Karpas-422 (cell line): ENCODE data around the gene TCL1A. TPM values are rescaled to one million over a fixed set of nuclear protein-coding genes. Genes with fewer than 3 reads are reported as not detected.

ENCODE experiments used
- DNase-seq: peaks from one replicate; pipeline ENCODE4 v3.0.0-alpha.2; 2015
- H2AFZ ChIP-seq: fragments of 200-600 bp; sonication (generic); 2 replicates; pipeline ENCODE4 v1.6.1; 2014; ENCODE audit warnings: antibody characterized with exemption, low read length, mixed read lengths
- H3K27ac ChIP-seq: fragments of 200-600 bp; sonication (generic); 2 replicates; pipeline ENCODE4 v1.5.1; 2014; ENCODE audit warnings: mild to moderate bottlenecking, low read length, moderate library complexity
- H3K27me3 ChIP-seq: fragments of 200-600 bp; sonication (generic); 2 replicates; pipeline ENCODE4 v1.6.1; 2014; ENCODE audit warnings: low read length, mixed read lengths
- H3K36me3 ChIP-seq: fragments of 200-600 bp; sonication (generic); 2 replicates; pipeline ENCODE4 v1.6.1; 2014; ENCODE audit warnings: low read length, mixed read lengths; ENCODE audit not compliant: insufficient read depth
- H3K4me1 ChIP-seq: fragments of 200-600 bp; sonication (generic); 2 replicates; pipeline ENCODE4 v1.6.1; 2014; ENCODE audit warnings: mild to moderate bottlenecking, low read length, mixed read lengths
- H3K4me2 ChIP-seq: fragments of 200-600 bp; sonication (generic); 2 replicates; pipeline ENCODE4 v1.6.1; 2014; ENCODE audit warnings: low read length, low read depth, mild to moderate bottlenecking; ENCODE audit not compliant: poor library complexity, severe bottlenecking
- H3K4me3 ChIP-seq: fragments of 200-600 bp; sonication (generic); 2 replicates; pipeline ENCODE4 v1.5.1; 2014; ENCODE audit warnings: mild to moderate bottlenecking, antibody characterized with exemption, low read length, mixed read lengths
- H3K79me2 ChIP-seq: fragments of 200-600 bp; sonication (generic); 2 replicates; pipeline ENCODE4 v1.6.1; 2014; ENCODE audit warnings: mild to moderate bottlenecking, low read length, mixed read lengths
- H3K9ac ChIP-seq: fragments of 200-600 bp; sonication (generic); 2 replicates; pipeline ENCODE4 v1.6.0; 2014; ENCODE audit warnings: low read length
- H3K9me2 ChIP-seq: fragments of 200-600 bp; sonication (generic), shearing (Covaris generic); replicated peaks from 2 replicates; pipeline ENCODE4 v1.6.0; 2014; ENCODE audit warnings: mild to moderate bottlenecking, low read length, moderate library complexity; ENCODE audit not compliant: insufficient read depth
- H3K9me3 ChIP-seq: fragments of 300-700, 200-600 bp; sonication (generic); 2 replicates; pipeline ENCODE4 v1.6.1; 2014; ENCODE audit warnings: low read length, mixed read lengths
- H4K20me1 ChIP-seq: fragments of 200-600 bp; sonication (generic); 2 replicates; pipeline ENCODE4 v1.6.1; 2014; ENCODE audit warnings: mild to moderate bottlenecking, antibody characterized with exemption, low read length, low read depth; ENCODE audit not compliant: insufficient read depth
- total RNA-seq: library from RNA; depleted of rRNA; stranded (reverse); fragments of >200 nt; shearing (Covaris generic); gene quantifications from 2 replicates; pipeline ENCODE4 v1.2.3, GENCODE V29; 2014; ENCODE audit warnings: low replicate concordance

TCL1A gene
- total RNA-seq, 1 experiment from 2014 or later, result 24.1 TPM

GRCh38 chr14:95722525-95723190, 8.7 kb upstream of the TCL1A start:
- Histone ChIP-seq H3K9me2 (no peaks in the 10 kb centered on the region), H3K4me3 (no peak overlapping the region), H3K79me2 (no peaks in the 10 kb centered on the region)

GRCh38 chr14:95712398-95712797, 1.5 kb downstream of the TCL1A start:
- no peak overlapping the region; the same call in 1 of the 2 replicates for H3K9ac ChIP-seq
- peak overlapping the region; percentile 6; the same call in 1 of the 2 replicates for H3K4me3 ChIP-seq
- H3K9me2 ChIP-seq, result no peaks in the 10 kb centered on the region
- H3K27me3 ChIP-seq, result no peaks in the 10 kb centered on the region
- no peaks in the 10 kb centered on the region for H3K36me3 ChIP-seq
- H3K79me2 ChIP-seq, result no peaks in the 10 kb centered on the region
- peaks cover 26% of the 10 kb centered on the region for H3K4me1 ChIP-seq
- H3K4me2 ChIP-seq, result peak overlapping the region; percentile 14
- DNase-seq, result no peak
- no peak overlapping the region for H3K27ac ChIP-seq
- no peaks in the 10 kb centered on the region for H3K9me3 ChIP-seq
- H2AFZ ChIP-seq, result no peak overlapping the region
- no peaks in the 10 kb centered on the region for H4K20me1 ChIP-seq

More at GRCh38 chr14:95722525-95723190, 8.7 kb upstream of the TCL1A start:
- Histone ChIP-seq H3K27me3 (no peaks in the 10 kb centered on the region), H3K4me1 (peaks cover 16% of the 10 kb centered on the region), H3K9me3 (no peaks in the 10 kb centered on the region; the same call in 1 of the 2 replicates), H3K4me2 (no peak overlapping the region), H3K27ac (no peak overlapping the region), H3K9ac (no peak overlapping the region), H3K36me3 (no peaks in the 10 kb centered on the region), H4K20me1 (no peaks in the 10 kb centered on the region), H2AFZ (no peak overlapping the region)
- no peak for DNase-seq

DNA sequence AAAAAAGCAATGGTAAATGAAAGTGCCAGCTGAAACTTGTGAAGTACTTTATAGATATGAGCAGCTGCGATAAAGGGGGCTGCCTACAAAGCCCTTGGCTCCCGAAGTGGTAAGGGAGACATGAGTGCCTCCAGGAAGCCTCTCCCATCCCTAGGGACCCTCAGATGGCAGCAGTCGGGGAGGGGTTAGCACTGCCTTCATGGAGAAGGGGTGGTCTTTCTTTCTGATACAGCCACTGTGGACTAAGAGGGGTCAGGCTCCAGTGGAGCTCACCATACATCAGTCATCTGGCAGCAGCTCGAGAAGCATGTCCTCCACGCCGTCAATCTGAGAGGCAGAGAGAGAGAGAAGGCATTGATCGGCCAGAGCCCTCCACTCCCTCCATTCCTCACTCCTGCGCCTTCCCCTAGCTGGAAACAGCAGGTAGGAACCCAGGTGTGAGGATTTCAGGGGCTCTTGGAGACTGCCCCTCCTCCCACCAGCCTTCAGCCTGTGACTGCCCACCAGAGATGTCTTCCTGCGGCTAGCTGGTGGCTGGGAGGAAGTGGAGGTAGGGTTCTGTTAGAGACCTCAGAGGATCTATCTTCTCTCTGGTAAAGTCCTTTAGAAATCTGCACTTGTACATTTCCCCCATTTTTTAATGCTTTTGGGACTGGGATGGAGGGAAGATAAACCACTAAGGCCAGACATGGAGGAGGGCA, 2.3 kb downstream of the TCL1A start:
- H3K27ac ChIP-seq, result no peak overlapping the region
- no peaks in the 10 kb centered on the region for H3K27me3 ChIP-seq
- H3K79me2 ChIP-seq, result no peaks in the 10 kb centered on the region
- no peaks in the 10 kb centered on the region for H3K9me2 ChIP-seq
- no peaks in the 10 kb centered on the region for H3K36me3 ChIP-seq
- H3K4me3 ChIP-seq, result peak overlapping the region; percentile 6; the same call in 1 of the 2 replicates
- no peaks in the 10 kb centered on the region for H3K9me3 ChIP-seq
- H4K20me1 ChIP-seq, result no peaks in the 10 kb centered on the region
- peaks cover 26% of the 10 kb centered on the region for H3K4me1 ChIP-seq
- H3K4me2 ChIP-seq, result peak overlapping the region; percentile 14
- H3K9ac ChIP-seq, result peak overlapping the region; percentile 8; the same call in 1 of the 2 replicates
- H2AFZ ChIP-seq, result no peak overlapping the region
- no peak for DNase-seq

DNA sequence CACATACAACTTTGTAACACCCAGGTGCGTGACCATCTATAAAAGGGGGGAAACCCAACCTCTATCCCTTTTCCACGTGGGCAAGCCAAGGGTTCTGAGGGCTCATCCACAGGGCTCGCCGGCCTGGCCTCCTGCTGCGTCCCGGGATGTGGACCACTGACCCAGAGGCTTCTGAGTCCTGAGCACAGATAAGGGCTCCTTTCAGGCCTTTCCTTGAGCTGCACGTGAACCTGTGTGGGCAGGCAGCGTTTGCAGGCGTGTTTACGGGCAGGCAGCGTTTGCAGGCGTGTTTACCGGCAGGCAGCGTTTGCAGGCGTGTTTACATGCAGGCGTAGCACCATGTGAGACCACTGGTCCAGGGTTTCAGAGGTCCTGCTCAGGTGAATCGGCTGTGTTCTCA, 3.8 kb downstream of the TCL1A start:
- no peaks in the 10 kb centered on the region for H3K79me2 ChIP-seq
- DNase-seq, result no peak

DNA sequence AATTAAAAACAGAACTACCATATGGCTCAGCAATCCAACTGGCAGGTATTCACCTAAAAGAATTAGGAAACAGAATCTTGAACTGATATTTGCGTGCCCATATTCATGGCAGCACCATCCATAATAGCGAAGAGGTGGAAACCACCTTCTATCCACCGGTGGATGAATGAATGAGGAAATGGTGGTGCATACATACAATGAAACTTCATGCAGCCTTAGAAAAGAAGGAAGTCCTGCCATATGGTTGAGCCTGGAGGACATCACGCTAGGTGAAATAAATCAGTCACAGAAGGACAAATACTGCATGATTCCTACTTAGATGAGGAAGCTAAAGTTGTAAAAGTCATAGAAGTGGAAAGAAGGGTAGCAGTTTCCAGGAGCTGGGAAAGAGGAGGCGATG, 6.6 kb downstream of the TCL1A start:
- no peak overlapping the region for H3K27ac ChIP-seq
- DNase-seq, result no peak

More for the DNA sequence above, 3.8 kb downstream of the TCL1A start:
- no peaks in the 10 kb centered on the region for H3K9me3 ChIP-seq
- H3K4me1 ChIP-seq, result peaks cover 26% of the 10 kb centered on the region
- H3K27ac ChIP-seq, result no peak overlapping the region
- H2AFZ ChIP-seq, result no peak overlapping the region
- H3K36me3 ChIP-seq, result no peaks in the 10 kb centered on the region
- H3K9me2 ChIP-seq, result no peaks in the 10 kb centered on the region
- no peak overlapping the region for H3K9ac ChIP-seq
- no peaks in the 10 kb centered on the region for H4K20me1 ChIP-seq
- no peak overlapping the region for H3K4me3 ChIP-seq
- no peak overlapping the region for H3K4me2 ChIP-seq
- no peaks in the 10 kb centered on the region; the same call in 1 of the 2 replicates for H3K27me3 ChIP-seq

DNA sequence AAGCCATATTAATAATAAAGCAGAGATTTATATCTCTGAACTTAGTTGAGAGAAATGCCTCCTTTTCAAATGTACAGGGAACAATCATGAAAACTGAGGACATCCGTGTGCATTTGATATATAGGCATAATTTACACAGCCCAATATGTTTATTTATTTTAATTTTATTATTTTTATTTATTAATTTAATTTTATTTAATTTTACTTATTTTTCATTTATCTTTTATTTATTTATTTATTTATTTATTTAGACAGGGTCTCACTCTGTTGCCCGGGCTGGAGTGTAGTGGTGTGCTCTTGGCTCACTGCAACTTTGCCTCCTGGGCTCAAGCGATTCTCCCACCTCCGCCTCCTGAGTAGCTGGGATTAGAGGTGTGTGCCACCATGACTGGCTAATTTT, 8.4 kb downstream of the TCL1A start:
- DNase-seq, result no peak
- Histone ChIP-seq H3K79me2 (no peaks in the 10 kb centered on the region), H3K4me1 (no peaks in the 10 kb centered on the region), H3K4me2 (no peak overlapping the region), H3K36me3 (no peaks in the 10 kb centered on the region), H3K9ac (no peak overlapping the region), H3K27me3 (no peaks in the 10 kb centered on the region; the same call in 1 of the 2 replicates), H3K27ac (no peak overlapping the region), H2AFZ (no peak overlapping the region), H3K4me3 (no peak overlapping the region), H3K9me3 (no peaks in the 10 kb centered on the region), H3K9me2 (no peaks in the 10 kb centered on the region), H4K20me1 (no peaks in the 10 kb centered on the region)

More for the DNA sequence above, 6.6 kb downstream of the TCL1A start:
- Histone ChIP-seq H3K4me3 (no peak overlapping the region), H3K4me2 (no peak overlapping the region), H3K27me3 (no peaks in the 10 kb centered on the region; the same call in 1 of the 2 replicates), H3K36me3 (no peaks in the 10 kb centered on the region), H2AFZ (no peak overlapping the region), H3K79me2 (no peaks in the 10 kb centered on the region), H4K20me1 (no peaks in the 10 kb centered on the region), H3K9me2 (no peaks in the 10 kb centered on the region), H3K4me1 (peaks cover 16% of the 10 kb centered on the region), H3K9ac (no peak overlapping the region), H3K9me3 (no peaks in the 10 kb centered on the region)

DNA sequence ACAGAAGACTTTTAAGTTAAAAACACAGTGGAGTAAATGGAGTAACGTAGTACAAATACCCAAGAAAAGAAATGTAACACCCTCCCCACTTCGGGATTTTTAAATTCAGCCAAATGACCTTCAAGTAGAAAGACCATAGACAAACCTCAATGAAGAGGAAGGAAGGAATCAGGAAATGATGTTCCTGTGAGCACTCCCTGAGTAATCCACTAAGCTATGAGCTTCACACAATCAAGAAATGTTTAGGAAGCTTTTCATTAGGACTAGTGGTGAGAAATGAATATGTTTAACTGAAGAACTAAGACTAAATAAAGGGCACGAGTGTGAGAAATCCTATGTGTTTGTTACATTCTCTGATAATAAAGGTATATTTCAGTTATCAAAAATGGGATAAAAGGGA, 10.1 kb downstream of the TCL1A start:
- DNase-seq, result no peak
- Histone ChIP-seq H4K20me1 (no peaks in the 10 kb centered on the region), H3K36me3 (no peaks in the 10 kb centered on the region), H3K9me3 (no peaks in the 10 kb centered on the region), H3K27ac (no peak overlapping the region), H3K9me2 (no peaks in the 10 kb centered on the region), H3K4me3 (no peak overlapping the region), H3K27me3 (no peaks in the 10 kb centered on the region; the same call in 1 of the 2 replicates), H3K79me2 (no peaks in the 10 kb centered on the region), H2AFZ (no peak overlapping the region), H3K9ac (no peak overlapping the region), H3K4me1 (peaks cover 3% of the 10 kb centered on the region; the same call in 1 of the 2 replicates), H3K4me2 (no peak overlapping the region)

DNA sequence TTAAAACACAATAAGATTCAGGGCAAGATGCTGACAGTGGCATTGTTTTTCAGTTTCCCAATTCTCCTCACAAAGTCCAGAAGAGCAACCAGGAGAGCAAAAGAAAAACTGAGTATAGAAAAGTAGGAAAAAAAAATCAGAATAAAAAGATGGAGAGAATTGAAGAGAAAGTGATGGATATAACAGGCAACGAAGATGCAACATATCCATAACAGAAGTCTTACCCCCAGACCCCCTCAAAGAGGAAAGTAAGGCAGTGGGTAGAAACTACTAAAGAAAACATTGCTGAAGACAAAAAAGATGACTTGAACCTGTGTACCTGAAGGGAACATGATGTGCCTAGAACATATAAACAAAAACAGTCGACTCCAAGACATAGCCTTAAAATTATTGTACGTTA, 10.6 kb downstream of the TCL1A start:
- H3K4me3 ChIP-seq, result no peak overlapping the region
- H3K4me2 ChIP-seq, result no peak overlapping the region
- H2AFZ ChIP-seq, result no peak overlapping the region
- H3K4me1 ChIP-seq, result peaks cover 3% of the 10 kb centered on the region
- H3K79me2 ChIP-seq, result no peaks in the 10 kb centered on the region
- H3K27ac ChIP-seq, result no peak overlapping the region
- no peaks in the 10 kb centered on the region for H3K9me3 ChIP-seq
- H3K9me2 ChIP-seq, result no peaks in the 10 kb centered on the region
- no peaks in the 10 kb centered on the region; the same call in 1 of the 2 replicates for H3K27me3 ChIP-seq
- H3K9ac ChIP-seq, result no peak overlapping the region
- no peaks in the 10 kb centered on the region for H3K36me3 ChIP-seq
- no peaks in the 10 kb centered on the region for H4K20me1 ChIP-seq
- no peak for DNase-seq
